HepG2 (cell line): Measurements from ENCODE around the gene GALNT15. TPM values are rescaled to one million over a fixed set of nuclear protein-coding genes. Genes with fewer than 3 reads are reported as not detected.

Source experiments
- AGO1 ChIP-seq: fragments of 200-400 bp; formaldehyde crosslinking; IDR thresholded peaks from 2 replicates; pipeline ENCODE4 v1.6.1; 2017; ENCODE audit warnings: mild to moderate bottlenecking, low read depth, low read length, moderate library complexity; ENCODE audit not compliant: poor library complexity, severe bottlenecking
- DMAP1 ChIP-seq: IDR thresholded peaks from 2 replicates; pipeline ENCODE4 v1.6.1; 2016
- FOXC1 ChIP-seq: sonication (generic); formaldehyde crosslinking; IDR thresholded peaks from 2 replicates; pipeline ENCODE4 v1.8.0; 2022; ENCODE audit warnings: mild to moderate bottlenecking, missing genetic modification reagents, borderline replicate concordance
- HNF4G ChIP-seq, 2 experiments: sonication (generic) in 1 of 2; formaldehyde crosslinking in 1 of 2; IDR thresholded peaks; 2 replicates each; pipeline versions ENCODE4 v1.4.0 to v1.6.1; 2011 to 2020; ENCODE audit warnings: borderline replicate concordance in 2 of 2, low read depth in 2 of 2, mild to moderate bottlenecking in 2 of 2, low read length in 1 of 2, missing genetic modification reagents in 1 of 2, moderate library complexity in 1 of 2
- KAT2B ChIP-seq: fragments of 150-350 bp; IDR thresholded peaks from 2 replicates; pipeline ENCODE4 v1.6.1; 2014; ENCODE audit warnings: low read depth, low read length, borderline replicate concordance
- MAFF ChIP-seq: IDR thresholded peaks from 2 replicates; pipeline ENCODE4 v1.6.1; 2011; ENCODE audit warnings: low read depth, low read length, improper control_type of control experiment
- RFX1 ChIP-seq: fragments of 450-650 bp; IDR thresholded peaks from 2 replicates; pipeline ENCODE4 v1.6.1; 2017
- THAP11 ChIP-seq: IDR thresholded peaks from 2 replicates; pipeline ENCODE4 v1.6.1; 2016; ENCODE audit warnings: missing biosample characterization, missing genetic modification reagents
- THYN1 ChIP-seq: sonication (generic); formaldehyde crosslinking; IDR thresholded peaks from 2 replicates; pipeline ENCODE4 v1.8.1; 2023; ENCODE audit warnings: low read depth, mild to moderate bottlenecking, moderate library complexity, missing genetic modification reagents, borderline replicate concordance
- U2AF1 ChIP-seq: fragments of 200-400 bp; formaldehyde crosslinking; optimal IDR thresholded peaks from 2 replicates; pipeline ENCODE3; 2017; ENCODE audit warnings: mild to moderate bottlenecking, low read depth, low read length
- ZFP41 ChIP-seq: sonication (generic); formaldehyde crosslinking; IDR thresholded peaks from 2 replicates; pipeline ENCODE4 v1.4.0; 2020; ENCODE audit warnings: mild to moderate bottlenecking, missing genetic modification reagents, borderline replicate concordance
- ZNF329 ChIP-seq: sonication (generic); formaldehyde crosslinking; IDR thresholded peaks from 2 replicates; pipeline ENCODE4 v1.9.0; 2021; ENCODE audit warnings: low read depth, mild to moderate bottlenecking, missing genetic modification reagents
- ZNF543 ChIP-seq: sonication (generic); formaldehyde crosslinking; IDR thresholded peaks from 2 replicates; pipeline ENCODE4 v1.4.0; 2020; ENCODE audit warnings: mild to moderate bottlenecking, missing genetic modification reagents
- ZNF670 ChIP-seq: sonication (generic); formaldehyde crosslinking; IDR thresholded peaks from 2 replicates; pipeline ENCODE4 v1.8.0; 2022; ENCODE audit warnings: mild to moderate bottlenecking, missing genetic modification reagents, borderline replicate concordance
- ZNF687 ChIP-seq: sonication (generic); formaldehyde crosslinking; IDR thresholded peaks from 2 replicates; pipeline ENCODE4 v1.5.1; 2020; ENCODE audit warnings: mild to moderate bottlenecking, missing genetic modification reagents, moderate library complexity
- polyA plus RNA-seq, 8 experiments: library from polyadenylated mRNA; depleted of rRNA in 3 of 8; stranded (reverse) in 7 of 8; unstranded in 1 of 8; fragments of >200 nt; fragmentation: Illumina TruSeq in 4 of 8; extraction: Trizol in 4 of 8; gene quantifications; 2 replicates each; pipeline versions ENCODE4 v1.2.1 to v1.2.3, GENCODE V29; 2011 to 2016; ENCODE audit warnings: low read depth in 4 of 8, missing spikeins in 1 of 8, mixed read lengths in 1 of 8; ENCODE audit not compliant: insufficient read depth in 1 of 8
- total RNA-seq, 5 experiments: library from RNA; depleted of rRNA; stranded (reverse); fragments of >200 nt; fragmentation: Illumina TruSeq; extraction: Trizol; gene quantifications; 2 replicates each; pipeline ENCODE4 v1.2.3, GENCODE V29; 2016; ENCODE audit warnings: low read depth in 1 of 5
- TF ChIP-seq, protein P1 (sequence below): sonication (generic); formaldehyde crosslinking; IDR thresholded peaks from 2 replicates; pipeline ENCODE4 v1.4.0; 2020; ENCODE audit warnings: missing genetic modification reagents
- TF ChIP-seq, protein P2 (sequence below): sonication (generic); formaldehyde crosslinking; IDR thresholded peaks from 2 replicates; pipeline ENCODE4 v1.8.1; 2023; ENCODE audit warnings: missing genetic modification reagents, inconsistent platforms, borderline replicate concordance
- TF ChIP-seq, protein P3 (sequence below): sonication (generic); formaldehyde crosslinking; IDR thresholded peaks from 2 replicates; pipeline ENCODE4 v1.4.0; 2020; ENCODE audit warnings: missing genetic modification reagents

GALNT15 gene
- total and polyA plus RNA-seq, 2 of the 13 experiments (the other 11 are each of a cell fraction or from before 2014, with no cell fraction given): 0.02 to 0.04 TPM

DNA sequence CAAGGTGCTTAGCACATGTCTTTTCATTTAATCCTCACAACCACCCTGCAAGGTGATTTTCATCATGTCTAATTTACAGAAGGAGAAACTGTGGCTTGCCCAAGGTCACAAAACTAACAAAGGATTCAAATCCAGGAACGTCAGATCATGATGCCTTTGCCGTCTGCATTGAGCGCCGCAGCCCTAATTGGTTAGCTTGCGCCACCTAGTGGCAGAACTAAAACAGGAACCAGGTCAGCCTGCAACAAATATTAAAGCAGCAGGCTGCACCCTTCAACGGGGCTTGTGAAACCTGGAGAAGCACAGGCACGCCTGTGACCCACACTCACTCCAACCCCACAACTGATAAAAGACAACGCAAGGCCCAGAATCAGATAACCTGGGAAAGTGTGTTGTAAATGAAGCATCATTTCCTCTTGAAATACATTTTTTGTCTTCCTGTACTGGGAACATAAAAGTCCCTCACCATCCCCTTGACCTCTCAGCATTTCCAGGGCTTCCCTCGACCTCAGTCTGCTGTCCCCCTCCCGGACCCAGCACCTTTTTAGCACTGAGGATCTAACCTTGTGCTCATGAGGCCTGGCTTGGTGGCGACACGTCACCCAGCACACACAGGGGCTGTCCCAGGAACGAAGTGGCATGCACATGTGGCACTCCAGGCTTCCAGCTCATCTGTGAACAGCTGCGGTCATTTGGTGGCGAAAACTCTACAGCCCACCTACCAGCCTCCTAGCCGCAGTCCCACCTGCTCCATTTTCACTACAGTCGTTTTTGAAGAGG, 73.0 kb downstream of the GALNT15 start (continued):
- peak; percentile 39; the same call in 1 of the 2 replicates for TF ChIP-seq THAP11 (CRISPR knock-in tag)
- no peak for TF ChIP-seq MAFF
- TF ChIP-seq RFX1: no peak
- TF ChIP-seq FOXC1 (CRISPR knock-in tag): no peak
- TF ChIP-seq DMAP1: 0 out of 2 replicates have a peak, but pooled peaks have one; percentile 38
- TF ChIP-seq, protein P1, sequence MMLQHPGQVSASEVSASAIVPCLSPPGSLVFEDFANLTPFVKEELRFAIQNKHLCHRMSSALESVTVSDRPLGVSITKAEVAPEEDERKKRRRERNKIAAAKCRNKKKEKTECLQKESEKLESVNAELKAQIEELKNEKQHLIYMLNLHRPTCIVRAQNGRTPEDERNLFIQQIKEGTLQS: no peak
- TF ChIP-seq THYN1 (CRISPR knock-in tag): no peak
- no peak for TF ChIP-seq AGO1
- TF ChIP-seq ZNF543: no peak
- no peak for TF ChIP-seq KAT2B
- no peak for TF ChIP-seq HNF4G (IDR thresholded peaks at IDR 0.05; ENCODE audit: borderline replicate concordance, low read depth, low read length)
- TF ChIP-seq HNF4G (CRISPR knock-in tag; IDR thresholded peaks at IDR 0.05; ENCODE audit: borderline replicate concordance, low read depth): no peak
- TF ChIP-seq, protein P2, sequence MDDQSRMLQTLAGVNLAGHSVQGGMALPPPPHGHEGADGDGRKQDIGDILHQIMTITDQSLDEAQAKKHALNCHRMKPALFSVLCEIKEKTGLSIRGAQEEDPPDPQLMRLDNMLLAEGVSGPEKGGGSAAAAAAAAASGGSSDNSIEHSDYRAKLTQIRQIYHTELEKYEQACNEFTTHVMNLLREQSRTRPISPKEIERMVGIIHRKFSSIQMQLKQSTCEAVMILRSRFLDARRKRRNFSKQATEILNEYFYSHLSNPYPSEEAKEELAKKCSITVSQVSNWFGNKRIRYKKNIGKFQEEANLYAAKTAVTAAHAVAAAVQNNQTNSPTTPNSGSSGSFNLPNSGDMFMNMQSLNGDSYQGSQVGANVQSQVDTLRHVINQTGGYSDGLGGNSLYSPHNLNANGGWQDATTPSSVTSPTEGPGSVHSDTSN (CRISPR knock-in tag): no peak
- peak; percentile 86 for TF ChIP-seq ZNF687 (CRISPR knock-in tag)
- TF ChIP-seq ZNF329 (CRISPR knock-in tag): no peak
- TF ChIP-seq ZFP41: no peak
- TF ChIP-seq, protein P3, sequence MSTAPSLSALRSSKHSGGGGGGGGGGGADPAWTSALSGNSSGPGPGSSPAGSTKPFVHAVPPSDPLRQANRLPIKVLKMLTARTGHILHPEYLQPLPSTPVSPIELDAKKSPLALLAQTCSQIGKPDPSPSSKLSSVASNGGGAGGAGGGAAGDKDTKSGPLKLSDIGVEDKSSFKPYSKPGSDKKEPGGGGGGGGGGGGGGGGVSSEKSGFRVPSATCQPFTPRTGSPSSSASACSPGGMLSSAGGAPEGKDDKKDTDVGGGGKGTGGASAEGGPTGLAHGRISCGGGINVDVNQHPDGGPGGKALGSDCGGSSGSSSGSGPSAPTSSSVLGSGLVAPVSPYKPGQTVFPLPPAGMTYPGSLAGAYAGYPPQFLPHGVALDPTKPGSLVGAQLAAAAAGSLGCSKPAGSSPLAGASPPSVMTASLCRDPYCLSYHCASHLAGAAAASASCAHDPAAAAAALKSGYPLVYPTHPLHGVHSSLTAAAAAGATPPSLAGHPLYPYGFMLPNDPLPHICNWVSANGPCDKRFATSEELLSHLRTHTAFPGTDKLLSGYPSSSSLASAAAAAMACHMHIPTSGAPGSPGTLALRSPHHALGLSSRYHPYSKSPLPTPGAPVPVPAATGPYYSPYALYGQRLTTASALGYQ: no peak
- TF ChIP-seq U2AF1: no peak
- no peak for TF ChIP-seq ZNF670 (CRISPR knock-in tag)
